ENCODE results near the gene RFX4.
"Not testable (repeated sequence)": the region's sequence is repeated elsewhere in the genome, so short reads cannot be mapped to it uniquely, and the experiment has no call there.

Gene RFX4

GRCh38 chr12:106594447-106594846 lies 11.6 kb downstream of the RFX4 start:
- no peak for DNase-seq

GRCh38 chr12:106595268-106595667 lies 12.5 kb downstream of the RFX4 start:
- DNase-seq: no peak

- no peak for DNase-seq
These were observed 15.2 kb downstream of the RFX4 start for GRCh38 chr12:106598003-106598402.

- no peak for DNase-seq
These were observed 16.5 kb downstream of the RFX4 start for GRCh38 chr12:106599302-106599701.

- no peak for DNase-seq
These were observed 17.7 kb downstream of the RFX4 start for GRCh38 chr12:106600503-106600902.

- no peak for DNase-seq
These were observed 18.2 kb downstream of the RFX4 start for GRCh38 chr12:106601031-106601430.

GRCh38 chr12:106601496-106601895 lies 18.7 kb downstream of the RFX4 start:
- DNase-seq: no peak

GRCh38 chr12:106602076-106602475 lies 19.3 kb downstream of the RFX4 start:
- DNase-seq: no peak

GRCh38 chr12:106605254-106605653 lies 22.4 kb downstream of the RFX4 start:
- DNase-seq: no peak

- DNase-seq: not testable (repeated sequence)
These were observed 37.8 kb downstream of the RFX4 start for GRCh38 chr12:106620588-106620987.

- DNase-seq: no peak
These were observed 43.2 kb downstream of the RFX4 start for GRCh38 chr12:106625976-106626375.

GRCh38 chr12:106629797-106630659 lies 47.2 kb downstream of the RFX4 start:
- DNase-seq: no peak

- DNase-seq: no peak
These were observed 48.3 kb downstream of the RFX4 start for GRCh38 chr12:106631150-106631549.

GRCh38 chr12:106631797-106632196 lies 49.0 kb downstream of the RFX4 start:
- DNase-seq: no peak

GRCh38 chr12:106632797-106633450 lies 50.1 kb downstream of the RFX4 start:
- no peak for DNase-seq

- DNase-seq: no peak
These were observed 50.6 kb downstream of the RFX4 start for GRCh38 chr12:106633451-106633823.

GRCh38 chr12:106634206-106634605 lies 51.4 kb downstream of the RFX4 start:
- no peak for DNase-seq

- DNase-seq: no peak
These were observed 60.2 kb downstream of the RFX4 start for GRCh38 chr12:106643000-106643399.

- no peak for DNase-seq
These were observed 61.7 kb downstream of the RFX4 start for GRCh38 chr12:106644335-106645073.

- DNase-seq: peak; percentile 9
These were observed 62.2 kb downstream of the RFX4 start for GRCh38 chr12:106645074-106645421.

GRCh38 chr12:106645465-106646330 lies 62.9 kb downstream of the RFX4 start:
- DNase-seq: no peak

- no peak for DNase-seq
These were observed 63.7 kb downstream of the RFX4 start for GRCh38 chr12:106646472-106646871.
